NCI-H1417 treated with DMSO at 0.1 percent for 48 hours (cell line): Measurements from ENCODE around the gene COL19A1.

Experiments
- DNase-seq: peaks from one replicate; lab custom pipeline; 2025; lab: John Stamatoyannopoulos, UW

COL19A1 gene

GRCh38 chr6:70059039-70059719, 192.8 kb downstream of the COL19A1 start:
- no peak for DNase-seq

GRCh38 chr6:70060680-70061079, 194.3 kb downstream of the COL19A1 start:
- DNase-seq = no peak

- DNase-seq = no peak
Observed at GRCh38 chr6:70061546-70061945, 195.2 kb downstream of the COL19A1 start.

GRCh38 chr6:70062010-70062409, 195.7 kb downstream of the COL19A1 start:
- no peak for DNase-seq

GRCh38 chr6:70072540-70073179, 206.3 kb downstream of the COL19A1 start:
- no peak for DNase-seq

- no peak for DNase-seq
Observed at GRCh38 chr6:70073637-70074036, 207.3 kb downstream of the COL19A1 start.

GRCh38 chr6:70079241-70079640, 212.9 kb downstream of the COL19A1 start:
- no peak for DNase-seq

- no peak for DNase-seq
Observed at GRCh38 chr6:70080443-70081070, 214.2 kb downstream of the COL19A1 start.

GRCh38 chr6:70082830-70083229, 216.5 kb downstream of the COL19A1 start:
- DNase-seq = no peak

GRCh38 chr6:70086806-70087205, 220.4 kb downstream of the COL19A1 start:
- DNase-seq = no peak

GRCh38 chr6:70094156-70094555, 227.8 kb downstream of the COL19A1 start:
- DNase-seq = no peak

GRCh38 chr6:70099732-70100131, 233.4 kb downstream of the COL19A1 start:
- no peak for DNase-seq

GRCh38 chr6:70103798-70104197, 237.4 kb downstream of the COL19A1 start:
- no peak for DNase-seq

GRCh38 chr6:70107852-70108629, 241.7 kb downstream of the COL19A1 start:
- DNase-seq = no peak

- DNase-seq = no peak
Observed at GRCh38 chr6:70110126-70111022, 244.0 kb downstream of the COL19A1 start.

GRCh38 chr6:70111737-70112136, 245.4 kb downstream of the COL19A1 start:
- no peak for DNase-seq

GRCh38 chr6:70112716-70113115, 246.4 kb downstream of the COL19A1 start:
- DNase-seq = no peak

- DNase-seq = no peak
Observed at GRCh38 chr6:70113171-70113570, 246.8 kb downstream of the COL19A1 start.

- no peak for DNase-seq
Observed at GRCh38 chr6:70118670-70119069, 252.3 kb downstream of the COL19A1 start.

GRCh38 chr6:70119218-70119835, 253.0 kb downstream of the COL19A1 start:
- DNase-seq = no peak

GRCh38 chr6:70124443-70124842, 258.1 kb downstream of the COL19A1 start:
- DNase-seq = no peak
